ENCODE data around the gene OPN1MW.
A peak's percentile ranks its signal among the peaks of the same experiment; 100 is the strongest.
"Not testable (repeated sequence)": the region's sequence is repeated elsewhere in the genome, so short reads cannot be mapped to it uniquely, and the experiment has no call there.

Gene OPN1MW

DNA sequence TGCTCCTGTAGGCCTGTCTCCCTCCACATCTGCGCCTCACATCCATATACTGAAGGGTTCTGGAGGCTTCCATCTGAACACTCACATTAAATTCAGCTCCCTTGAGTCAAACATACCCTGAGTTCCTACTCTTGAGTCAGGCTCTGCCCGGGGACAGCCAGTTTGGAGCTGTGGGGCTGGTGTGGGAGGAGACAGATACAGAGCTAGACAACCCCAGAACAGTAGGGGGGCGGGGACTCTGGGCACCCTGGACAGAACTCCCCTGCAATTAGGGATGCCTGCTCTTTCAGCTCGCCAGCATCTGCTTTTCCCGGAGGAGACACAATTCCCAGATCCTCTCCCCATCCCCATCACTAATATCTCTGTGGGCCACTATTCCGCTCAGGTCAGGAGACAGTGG is 42.9 kb downstream of the OPN1MW start:
- H3K27ac ChIP-seq; DNase-seq (ENCODE audit: low spot score): not testable (repeated sequence)

DNA sequence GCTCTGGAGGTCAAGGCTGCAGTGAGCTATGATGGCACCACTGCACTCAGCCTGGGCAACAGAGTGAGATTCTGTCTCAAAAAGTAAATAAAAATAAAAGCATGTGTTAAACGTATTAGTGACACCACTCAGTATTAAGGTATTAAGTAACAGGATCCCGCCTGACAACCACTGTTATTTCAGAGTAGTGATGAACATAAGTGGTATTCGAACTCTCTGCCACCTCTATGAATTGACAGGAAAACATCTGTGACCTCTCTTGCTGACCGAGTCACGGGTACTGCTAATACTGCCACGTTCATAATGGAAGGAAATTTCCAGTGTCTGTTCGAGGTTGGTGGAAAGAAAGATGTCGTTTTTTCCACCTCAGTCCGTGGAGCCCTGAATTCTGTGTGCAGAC is 44.3 kb downstream of the OPN1MW start:
- DNase-seq (ENCODE audit: low spot score); H3K27ac ChIP-seq; H3K4me3 ChIP-seq: not testable (repeated sequence)

More for the DNA sequence above, 42.9 kb downstream of the OPN1MW start:
- H3K4me3 ChIP-seq: not testable (repeated sequence)

DNA sequence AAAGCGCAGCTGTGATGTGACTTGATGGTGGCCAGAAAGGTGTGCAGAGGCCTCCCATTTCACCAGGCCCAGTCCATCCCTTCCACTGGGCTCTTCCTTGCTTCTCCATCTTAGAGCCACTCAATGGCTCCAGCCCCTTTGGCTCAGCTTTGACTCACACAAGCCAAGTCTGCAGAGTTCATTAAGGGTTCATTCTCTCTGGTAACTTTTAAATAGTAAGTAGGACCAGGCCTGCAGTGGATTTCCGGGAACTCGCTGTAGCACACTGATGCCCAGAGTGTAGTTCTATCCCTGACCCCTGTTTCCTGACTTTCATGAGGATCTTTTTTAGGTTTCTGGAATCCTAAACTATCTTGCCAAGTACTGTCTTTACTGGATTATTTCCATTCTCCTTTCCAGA is 49.0 kb downstream of the OPN1MW start:
- DNase-seq (ENCODE audit: low spot score); H3K27ac ChIP-seq; H3K4me3 ChIP-seq: not testable (repeated sequence)

DNA sequence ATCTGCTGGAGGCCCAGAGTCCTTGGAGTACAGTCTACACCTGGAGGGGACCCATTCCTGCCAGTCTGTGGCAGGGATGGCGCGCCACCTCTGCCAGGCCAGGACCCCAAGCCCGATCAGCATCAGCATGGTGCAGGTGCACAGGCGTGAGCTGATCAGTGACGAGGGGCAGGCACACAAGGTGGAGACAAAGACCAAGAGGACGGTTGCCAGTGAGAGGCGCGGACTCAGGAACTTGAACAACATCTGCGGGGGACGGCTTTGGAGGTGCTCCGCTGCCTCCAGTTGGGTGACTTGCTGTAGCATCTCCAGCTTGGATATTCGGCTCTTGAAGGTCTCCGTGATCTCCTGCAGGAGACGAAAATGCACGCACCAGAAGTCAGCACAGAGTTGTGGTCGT is 51.2 kb downstream of the OPN1MW start:
- H3K4me3 ChIP-seq; H3K27ac ChIP-seq; DNase-seq (ENCODE audit: low spot score): not testable (repeated sequence)

DNA sequence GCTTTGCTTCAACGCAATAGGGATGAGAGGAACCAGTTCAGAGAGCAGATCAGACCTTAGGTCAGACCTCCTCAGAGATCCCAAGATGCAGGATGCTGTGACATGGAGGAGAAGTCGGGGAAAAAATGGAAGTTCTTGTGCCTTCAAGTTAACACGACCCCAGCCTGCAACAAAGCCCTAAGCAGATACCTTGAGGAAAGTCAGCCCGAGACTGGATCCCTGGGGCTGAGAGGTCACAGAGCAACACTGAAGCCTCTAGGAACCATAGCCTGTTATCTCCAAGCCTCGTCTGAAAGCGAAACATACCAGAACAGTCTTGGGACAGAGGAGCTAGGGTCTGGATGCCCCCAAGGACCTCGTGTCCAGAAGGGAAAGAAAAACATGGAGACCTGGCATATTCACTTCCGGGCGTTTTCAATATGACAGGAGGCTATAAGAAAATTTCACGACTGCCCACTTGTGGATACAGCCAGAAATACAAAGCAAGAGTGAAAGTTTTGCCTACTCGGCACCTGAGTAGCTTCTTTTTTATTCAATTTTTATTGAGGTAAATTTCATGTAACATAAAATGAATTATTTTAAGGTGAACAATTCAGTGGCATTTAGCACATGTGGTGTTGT is 56.7 kb downstream of the OPN1MW start:
- H3K4me3 ChIP-seq; DNase-seq (ENCODE audit: low spot score); H3K27ac ChIP-seq: not testable (repeated sequence)

DNA sequence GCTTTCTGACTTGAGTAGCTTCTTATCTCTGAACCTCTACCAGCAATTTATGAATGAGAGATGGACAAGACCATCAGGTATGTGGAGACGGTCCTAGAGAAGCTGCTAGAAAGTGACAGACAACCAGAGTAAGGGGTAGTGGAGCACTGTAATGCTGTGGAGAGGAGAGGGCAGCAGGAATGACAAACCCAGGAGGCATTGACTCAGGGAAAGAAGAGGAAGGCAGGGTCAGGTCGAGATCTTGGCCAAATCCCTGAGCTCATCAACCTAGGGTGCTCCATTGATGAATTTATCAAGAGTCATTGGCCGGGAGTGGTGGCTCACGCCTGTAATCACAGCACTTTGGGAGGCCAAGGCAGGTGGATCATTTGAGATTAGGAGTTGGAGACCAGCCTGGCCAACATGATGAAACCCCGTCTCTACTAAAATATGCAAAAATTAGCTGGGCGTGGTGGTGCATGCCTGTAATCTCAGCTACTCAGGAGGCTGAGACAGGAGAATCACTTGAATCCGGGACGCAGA is 57.6 kb downstream of the OPN1MW start:
- not testable (repeated sequence) for H3K27ac ChIP-seq, H3K4me3 ChIP-seq
- peak; percentile 49 for DNase-seq (ENCODE audit: low spot score)

Measured in coronary artery (tissue), 2 donors.